Brain microvascular endothelial cell (primary cell): ENCODE results near the gene COPZ1.

Experiments
- DNase-seq: peaks from one replicate; pipeline ENCODE4 v3.0.0-alpha.2; 2020
- H3K27ac ChIP-seq: fragments of 250-450 bp; sonication (Bioruptor Pico); 2 replicates; pipeline ENCODE4 v1.5.1; 2020; ENCODE audit warnings: mild to moderate bottlenecking, moderate library complexity
- H3K27me3 ChIP-seq: fragments of 250-450 bp; sonication (Bioruptor Pico); replicated peaks from 2 replicates; pipeline ENCODE4 v1.5.1; 2020; ENCODE audit warnings: mild to moderate bottlenecking
- H3K36me3 ChIP-seq: fragments of 250-450 bp; sonication (Bioruptor Pico); replicated peaks from 2 replicates; pipeline ENCODE4 v1.5.1; 2020; ENCODE audit warnings: mild to moderate bottlenecking
- H3K4me3 ChIP-seq: 2 replicates; pipeline ENCODE4 v1.5.1; 2011; ENCODE audit warnings: low read depth, mild to moderate bottlenecking, control low read depth, low read length, moderate library complexity
- in situ Hi-C: cut with HindIII; loops from 2 replicates; pipeline ENCODE4 v1.10.0; 2017; ENCODE audit warnings: low sequenced_read_pairs, low pct_ligation_motif_present
- TF ChIP-seq, protein P1 (sequence below): IDR thresholded peaks from 2 replicates; pipeline ENCODE4 v1.5.1; 2011; ENCODE audit warnings: low read depth, mild to moderate bottlenecking, moderate library complexity, low read length, control low read depth, inconsistent platforms; ENCODE audit errors: missing control alignments

The COPZ1 gene

DNA sequence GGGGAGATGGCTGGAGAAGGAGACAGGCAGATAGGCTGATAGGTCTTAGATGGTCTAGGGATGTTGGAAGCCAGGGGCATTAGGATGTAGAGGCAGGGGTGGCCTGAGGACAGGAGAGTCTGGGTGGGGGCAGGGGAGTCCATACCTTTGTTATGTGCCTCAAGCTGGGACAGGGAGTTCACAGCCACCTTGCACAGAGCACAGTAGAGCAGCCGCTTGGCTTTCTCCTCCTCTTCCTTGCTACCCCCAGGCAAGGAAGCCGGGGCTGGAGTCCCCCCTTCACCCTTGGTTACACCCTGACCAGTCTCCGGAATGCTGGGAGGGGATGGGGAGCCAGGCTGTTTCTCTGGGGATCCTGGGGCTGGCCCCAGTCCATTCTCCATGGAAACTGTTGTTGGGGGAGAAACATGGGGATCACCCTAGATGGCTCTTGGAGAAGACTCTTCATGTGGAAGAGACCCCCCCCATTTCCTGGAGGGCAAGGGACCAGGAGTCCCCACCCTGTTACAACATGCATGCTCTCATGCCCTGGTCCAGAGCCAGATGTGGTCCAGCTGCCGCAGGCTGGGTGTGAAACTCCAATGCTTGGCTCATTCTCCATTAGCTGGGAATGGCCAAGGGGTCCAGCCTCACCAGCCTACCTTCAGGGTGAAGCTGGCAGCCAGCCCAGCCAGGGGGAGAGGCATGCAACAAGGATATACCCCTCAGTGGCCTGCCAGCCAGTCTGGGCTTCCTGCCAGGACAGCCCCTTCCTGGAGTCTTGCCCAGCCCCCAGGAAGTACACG, 46.6 kb downstream of the COPZ1 start:
- H3K27ac ChIP-seq, result no peak overlapping the region
- H3K36me3 ChIP-seq, result no peaks in the 10 kb centered on the region
- no peak overlapping the region for H3K4me3 ChIP-seq
- in situ Hi-C loops, result no loop called here
- H3K27me3 ChIP-seq, result no peaks in the 10 kb centered on the region
- no peak for DNase-seq
- TF ChIP-seq, protein P1, sequence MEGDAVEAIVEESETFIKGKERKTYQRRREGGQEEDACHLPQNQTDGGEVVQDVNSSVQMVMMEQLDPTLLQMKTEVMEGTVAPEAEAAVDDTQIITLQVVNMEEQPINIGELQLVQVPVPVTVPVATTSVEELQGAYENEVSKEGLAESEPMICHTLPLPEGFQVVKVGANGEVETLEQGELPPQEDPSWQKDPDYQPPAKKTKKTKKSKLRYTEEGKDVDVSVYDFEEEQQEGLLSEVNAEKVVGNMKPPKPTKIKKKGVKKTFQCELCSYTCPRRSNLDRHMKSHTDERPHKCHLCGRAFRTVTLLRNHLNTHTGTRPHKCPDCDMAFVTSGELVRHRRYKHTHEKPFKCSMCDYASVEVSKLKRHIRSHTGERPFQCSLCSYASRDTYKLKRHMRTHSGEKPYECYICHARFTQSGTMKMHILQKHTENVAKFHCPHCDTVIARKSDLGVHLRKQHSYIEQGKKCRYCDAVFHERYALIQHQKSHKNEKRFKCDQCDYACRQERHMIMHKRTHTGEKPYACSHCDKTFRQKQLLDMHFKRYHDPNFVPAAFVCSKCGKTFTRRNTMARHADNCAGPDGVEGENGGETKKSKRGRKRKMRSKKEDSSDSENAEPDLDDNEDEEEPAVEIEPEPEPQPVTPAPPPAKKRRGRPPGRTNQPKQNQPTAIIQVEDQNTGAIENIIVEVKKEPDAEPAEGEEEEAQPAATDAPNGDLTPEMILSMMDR, result no peak

- TF ChIP-seq, protein P1, result no peak
- no peak for DNase-seq
- in situ Hi-C loops, result no loop called here
- H3K27me3 ChIP-seq, result no peaks in the 10 kb centered on the region
- H3K27ac ChIP-seq, result no peak overlapping the region
- no peaks in the 10 kb centered on the region for H3K36me3 ChIP-seq
- H3K4me3 ChIP-seq, result no peak overlapping the region
These were observed 47.3 kb downstream of the COPZ1 start for GRCh38 chr12:54372113-54372806.

GRCh38 chr12:54373649-54374561, 49.0 kb downstream of the COPZ1 start:
- in situ Hi-C loops, result no loop called here
- Histone ChIP-seq H3K4me3 (no peak overlapping the region), H3K27ac (no peak overlapping the region), H3K36me3 (no peaks in the 10 kb centered on the region), H3K27me3 (no peaks in the 10 kb centered on the region)
- TF ChIP-seq, protein P1, result no peak
- no peak for DNase-seq

DNA sequence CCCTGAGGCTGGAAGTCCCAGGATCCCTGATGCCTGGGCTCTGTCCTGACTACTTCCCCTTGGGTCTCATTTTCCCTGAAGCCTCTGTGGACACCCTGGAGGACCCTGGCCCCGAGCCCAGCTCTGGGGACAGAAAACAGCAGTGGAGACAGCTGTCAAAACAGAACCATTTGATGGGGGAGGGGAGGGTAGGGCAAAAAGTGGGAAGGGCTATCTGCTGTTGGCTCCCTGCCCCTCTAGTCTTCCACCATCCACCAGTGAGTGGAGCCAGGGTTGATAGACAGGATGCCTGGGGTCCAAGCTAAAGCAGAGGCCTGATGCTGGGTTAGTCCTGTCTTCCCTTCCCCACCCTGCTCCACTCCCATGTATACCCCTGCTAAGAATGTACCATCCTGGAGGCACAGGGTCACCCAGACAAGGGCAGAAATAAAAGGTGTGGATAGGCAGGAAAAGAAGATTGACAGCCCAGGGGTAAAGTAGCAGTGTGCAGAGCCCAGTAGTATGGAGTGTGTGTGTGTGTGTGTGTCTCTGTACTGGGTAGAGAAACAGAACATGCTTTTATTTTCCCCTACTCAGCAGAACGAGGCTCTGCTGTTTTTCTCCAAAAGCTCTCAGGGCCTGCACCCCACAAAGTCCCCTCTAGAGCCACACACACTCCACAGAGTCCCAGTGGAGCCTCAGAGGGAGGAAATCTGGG, 49.8 kb downstream of the COPZ1 start:
- Histone ChIP-seq H3K27me3 (no peaks in the 10 kb centered on the region), H3K36me3 (no peaks in the 10 kb centered on the region), H3K27ac (no peak overlapping the region), H3K4me3 (no peak overlapping the region)
- in situ Hi-C loops, result no loop called here
- DNase-seq, result no peak
- TF ChIP-seq, protein P1, result no peak

DNA sequence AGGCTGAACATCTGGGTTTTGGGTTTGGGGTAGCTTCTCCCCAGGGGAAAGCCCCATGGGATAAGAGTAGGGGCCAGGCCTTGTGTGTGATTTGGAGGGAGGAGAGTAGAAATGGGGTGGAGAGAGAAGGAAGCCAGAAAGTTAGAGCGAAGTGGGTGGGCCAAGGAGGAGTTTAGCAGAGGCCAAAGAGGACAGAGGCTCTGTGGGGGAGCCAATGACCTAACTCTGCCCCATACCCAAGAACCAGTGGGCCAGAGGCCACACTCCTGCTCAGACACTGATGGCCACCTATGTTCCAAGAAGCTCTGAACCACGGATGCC, 50.3 kb downstream of the COPZ1 start:
- in situ Hi-C loops, result no loop called here
- H3K27ac ChIP-seq, result no peak overlapping the region
- no peaks in the 10 kb centered on the region for H3K27me3 ChIP-seq
- no peak overlapping the region for H3K4me3 ChIP-seq
- TF ChIP-seq, protein P1, result no peak
- DNase-seq, result no peak
- H3K36me3 ChIP-seq, result no peaks in the 10 kb centered on the region
